MM.1S (cell line): Measurements from ENCODE around the gene TFEB.

Experiments used
- EZH2 ChIP-seq: fragments of 300-600 bp; sonication (generic); optimal IDR thresholded peaks from 2 replicates; pipeline ENCODE3; 2017; ENCODE audit warnings: low read depth, mild to moderate bottlenecking, antibody characterized with exemption, low read length, mixed read lengths
- EZH2phosphoT487 ChIP-seq: fragments of 300-600 bp; sonication (generic); IDR thresholded peaks from 2 replicates; pipeline ENCODE4 v1.6.1; 2018; ENCODE audit warnings: antibody characterized with exemption, low read length
- TF ChIP-seq, protein P1 (sequence below): fragments of 300-600 bp; sonication (generic); IDR thresholded peaks from 2 replicates; pipeline ENCODE4 v1.5.1; 2016; ENCODE audit warnings: antibody characterized with exemption, low read length, mixed read lengths

GRCh38 chr6:41759905-41760579, 24.6 kb upstream of the TFEB start:
- TF ChIP-seq, protein P1, sequence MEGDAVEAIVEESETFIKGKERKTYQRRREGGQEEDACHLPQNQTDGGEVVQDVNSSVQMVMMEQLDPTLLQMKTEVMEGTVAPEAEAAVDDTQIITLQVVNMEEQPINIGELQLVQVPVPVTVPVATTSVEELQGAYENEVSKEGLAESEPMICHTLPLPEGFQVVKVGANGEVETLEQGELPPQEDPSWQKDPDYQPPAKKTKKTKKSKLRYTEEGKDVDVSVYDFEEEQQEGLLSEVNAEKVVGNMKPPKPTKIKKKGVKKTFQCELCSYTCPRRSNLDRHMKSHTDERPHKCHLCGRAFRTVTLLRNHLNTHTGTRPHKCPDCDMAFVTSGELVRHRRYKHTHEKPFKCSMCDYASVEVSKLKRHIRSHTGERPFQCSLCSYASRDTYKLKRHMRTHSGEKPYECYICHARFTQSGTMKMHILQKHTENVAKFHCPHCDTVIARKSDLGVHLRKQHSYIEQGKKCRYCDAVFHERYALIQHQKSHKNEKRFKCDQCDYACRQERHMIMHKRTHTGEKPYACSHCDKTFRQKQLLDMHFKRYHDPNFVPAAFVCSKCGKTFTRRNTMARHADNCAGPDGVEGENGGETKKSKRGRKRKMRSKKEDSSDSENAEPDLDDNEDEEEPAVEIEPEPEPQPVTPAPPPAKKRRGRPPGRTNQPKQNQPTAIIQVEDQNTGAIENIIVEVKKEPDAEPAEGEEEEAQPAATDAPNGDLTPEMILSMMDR: no peak
- TF ChIP-seq EZH2 (no peak), EZH2phosphoT487 (no peak)
